NCI-H2227 (cell line): ENCODE data around the gene MTURN.

Experiments used
- DNase-seq: peaks from one replicate; lab custom pipeline; 2025; ENCODE audit not compliant: unreplicated experiment; lab: John Stamatoyannopoulos, UW

The MTURN gene

GRCh38 chr7:30201921-30202320 is 67.1 kb downstream of the MTURN start:
- no peak for DNase-seq

GRCh38 chr7:30202671-30203070 is 67.9 kb downstream of the MTURN start:
- no peak for DNase-seq

GRCh38 chr7:30206491-30206890 is 71.7 kb downstream of the MTURN start:
- DNase-seq: peak; percentile 51

GRCh38 chr7:30206942-30207341 is 72.2 kb downstream of the MTURN start:
- no peak for DNase-seq

- DNase-seq: no peak
Measured at GRCh38 chr7:30207376-30207775, 72.6 kb downstream of the MTURN start.

GRCh38 chr7:30209951-30210350 is 75.2 kb downstream of the MTURN start:
- no peak for DNase-seq
